NCI-H524 treated with DMSO at 0.1 percent for 48 hours (cell line): Measurements from ENCODE around the gene TNS3.
"Not testable (repeated sequence)": the region's sequence is repeated elsewhere in the genome, so short reads cannot be mapped to it uniquely, and the experiment has no call there.

ENCODE experiments used
- DNase-seq: peaks from one replicate; lab custom pipeline; 2025; lab: John Stamatoyannopoulos, UW

TNS3 gene

DNA sequence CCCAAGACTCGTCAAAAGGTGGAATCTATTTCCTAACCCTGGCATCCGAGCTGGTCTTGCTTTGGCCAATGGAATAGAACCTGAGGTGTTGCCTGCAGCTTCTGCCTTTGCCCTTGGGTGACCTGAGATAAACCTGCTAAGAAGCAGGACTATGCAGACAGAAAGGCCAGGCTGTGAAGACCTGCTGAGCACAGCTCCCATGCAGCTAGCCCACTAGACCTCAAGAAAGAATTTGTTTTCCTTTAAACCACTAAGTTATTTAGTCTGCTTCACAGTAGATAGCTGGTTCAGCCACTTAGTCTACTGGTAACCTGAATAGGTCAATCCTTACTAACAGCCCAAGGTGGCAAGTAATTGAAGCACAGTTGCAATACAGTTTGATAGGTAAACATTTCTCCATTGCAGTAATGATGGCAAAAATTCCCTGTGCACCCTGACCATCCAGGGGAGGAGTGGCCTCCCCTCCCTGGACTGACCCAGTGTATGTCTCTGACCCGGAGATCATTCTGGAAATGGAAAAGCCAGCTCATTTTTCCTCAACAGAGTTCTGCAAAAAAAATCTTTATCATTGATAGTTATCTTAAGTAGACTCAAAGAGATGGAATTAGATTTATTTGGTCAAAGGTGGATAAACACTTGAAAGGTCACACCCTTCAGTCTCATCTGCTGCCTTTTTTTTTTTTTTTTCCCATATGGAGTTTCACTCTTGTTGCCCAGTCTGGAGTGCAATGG lies 20.0 kb downstream of the TNS3 start:
- DNase-seq, result no peak

DNA sequence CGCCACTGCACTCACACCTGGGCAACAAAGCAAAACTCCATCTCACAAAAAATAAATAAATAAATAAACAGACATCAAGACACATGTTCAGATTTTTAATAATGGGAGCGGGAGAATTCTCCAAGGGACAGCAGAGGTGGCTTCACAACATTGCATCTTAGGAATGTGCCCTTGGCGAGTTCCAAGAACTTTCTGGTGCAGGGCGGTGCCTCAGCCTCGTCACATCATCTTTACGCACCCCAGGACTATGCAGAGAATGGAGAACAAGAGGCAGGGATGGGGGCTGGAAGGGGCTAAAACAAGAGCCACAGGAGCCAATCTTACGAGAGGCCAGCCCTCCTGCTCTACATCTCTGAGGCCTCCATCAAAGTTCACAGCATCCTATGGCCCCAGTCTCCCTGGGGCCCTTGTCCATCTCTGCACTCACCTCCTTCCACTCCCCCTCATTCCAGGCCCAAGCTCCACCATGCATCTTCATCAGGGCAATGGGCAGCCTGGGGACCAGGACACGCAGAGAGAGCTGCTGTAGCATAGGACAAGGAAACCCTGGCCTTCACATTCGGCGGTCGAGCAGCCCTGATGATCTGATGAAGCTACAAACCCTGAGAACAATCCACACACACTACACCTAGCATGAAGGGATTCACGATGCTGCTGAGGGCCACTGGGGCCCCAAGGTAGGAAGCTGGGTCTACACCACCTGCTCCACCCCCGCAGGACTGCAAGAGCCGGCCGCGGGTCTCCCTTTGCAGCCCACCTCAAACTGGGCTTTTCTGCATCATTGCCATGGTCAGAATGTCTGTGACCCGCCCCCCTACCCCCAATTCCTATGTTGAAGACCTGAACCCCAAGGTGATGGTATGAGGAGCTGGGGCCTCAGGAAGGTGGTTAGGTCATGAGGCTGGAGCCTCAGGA lies 22.3 kb downstream of the TNS3 start:
- DNase-seq, result no peak

DNA sequence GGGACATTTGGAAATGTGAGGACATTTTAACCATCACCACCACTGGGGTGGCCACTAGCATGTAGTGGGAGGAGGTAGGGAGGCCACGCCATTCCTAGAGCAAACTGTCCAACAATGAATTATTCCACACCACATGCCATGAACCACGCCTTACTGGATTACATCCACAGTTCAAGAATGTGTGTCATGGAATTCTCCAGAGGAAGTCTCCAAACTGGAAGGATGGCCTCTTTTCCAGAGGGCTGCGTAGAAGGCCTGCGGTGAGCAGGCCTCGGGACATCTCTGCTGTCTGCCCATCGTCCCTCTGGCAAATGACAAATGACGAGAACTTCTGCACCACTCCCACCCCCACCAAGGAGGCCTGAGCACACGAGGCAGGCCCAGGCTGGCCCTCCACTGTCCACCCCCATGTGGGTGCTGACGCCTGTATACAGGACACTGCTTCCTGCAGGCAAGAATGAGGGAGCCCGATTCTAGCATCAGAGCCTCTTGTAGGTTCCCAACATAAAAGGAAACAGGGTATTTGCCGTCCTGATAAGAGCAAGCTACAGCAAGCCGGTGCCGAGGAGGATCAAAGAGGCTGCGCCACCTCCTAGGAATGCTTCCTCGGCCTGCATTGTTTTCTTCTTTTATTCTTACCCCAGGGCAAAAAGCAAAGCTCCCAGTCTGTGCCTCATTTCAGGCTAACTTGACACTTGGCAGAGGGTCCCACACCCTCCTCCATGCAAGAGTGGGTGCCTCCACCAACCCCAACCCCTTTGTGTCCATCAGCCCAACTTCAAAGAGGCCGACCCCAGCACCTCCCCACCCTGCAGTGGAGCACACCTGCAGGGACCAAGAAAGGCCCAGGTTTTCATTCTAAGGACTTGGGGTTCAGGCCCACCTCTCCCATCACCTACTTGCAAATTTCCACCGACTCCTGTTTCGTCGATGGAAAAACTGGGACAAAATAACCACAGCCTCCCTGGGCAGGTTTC lies 23.9 kb downstream of the TNS3 start:
- no peak for DNase-seq

DNA sequence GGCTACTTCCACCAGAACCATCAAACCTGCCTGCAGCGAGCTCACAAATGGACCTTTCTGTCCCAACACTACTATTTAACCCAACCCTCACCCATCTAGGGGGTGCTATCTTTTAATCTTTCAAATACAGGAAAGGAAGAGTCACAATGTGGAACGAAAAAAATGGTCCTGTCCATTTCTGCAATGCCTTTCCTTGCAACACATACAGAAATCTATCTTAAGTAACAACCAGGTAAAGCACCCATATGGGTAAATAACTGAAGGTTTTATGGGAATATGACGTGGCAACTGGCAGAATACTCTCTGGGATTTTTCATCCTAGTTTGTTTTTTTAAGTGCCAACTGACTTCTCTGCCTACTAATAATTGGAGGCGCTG lies 24.6 kb downstream of the TNS3 start:
- DNase-seq, result no peak

DNA sequence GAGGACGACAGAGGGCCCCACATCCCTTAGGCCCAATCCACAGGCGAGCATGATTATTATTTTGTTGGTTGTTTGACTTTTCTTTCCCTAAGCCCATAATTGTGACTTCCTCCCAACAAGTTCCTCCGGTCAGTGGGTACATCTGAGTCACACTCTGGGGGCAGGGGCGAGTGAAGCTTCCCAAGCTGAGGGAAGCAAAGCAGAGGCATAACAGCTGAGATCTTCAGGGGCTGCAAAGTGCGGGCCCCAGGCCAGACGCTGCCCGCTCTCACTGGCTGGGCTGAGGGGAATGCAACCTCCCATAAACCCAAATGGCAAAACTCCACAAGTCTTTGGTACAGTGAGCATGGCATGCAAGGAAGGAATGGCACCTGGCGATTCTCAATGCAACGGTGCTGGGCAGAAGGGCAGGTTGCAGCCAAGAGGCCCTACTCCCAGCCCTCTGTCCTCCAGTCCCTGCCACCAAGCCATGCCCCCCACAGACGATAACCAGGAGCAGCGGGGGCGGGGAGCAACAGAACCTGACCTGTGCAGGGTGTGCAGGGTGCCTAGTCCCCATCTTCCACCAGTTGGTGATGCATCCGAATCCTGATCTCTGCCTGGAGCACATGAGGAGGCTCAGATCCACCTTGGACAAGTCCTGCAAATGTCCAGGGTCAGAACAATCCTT lies 25.3 kb downstream of the TNS3 start:
- no peak for DNase-seq

DNA sequence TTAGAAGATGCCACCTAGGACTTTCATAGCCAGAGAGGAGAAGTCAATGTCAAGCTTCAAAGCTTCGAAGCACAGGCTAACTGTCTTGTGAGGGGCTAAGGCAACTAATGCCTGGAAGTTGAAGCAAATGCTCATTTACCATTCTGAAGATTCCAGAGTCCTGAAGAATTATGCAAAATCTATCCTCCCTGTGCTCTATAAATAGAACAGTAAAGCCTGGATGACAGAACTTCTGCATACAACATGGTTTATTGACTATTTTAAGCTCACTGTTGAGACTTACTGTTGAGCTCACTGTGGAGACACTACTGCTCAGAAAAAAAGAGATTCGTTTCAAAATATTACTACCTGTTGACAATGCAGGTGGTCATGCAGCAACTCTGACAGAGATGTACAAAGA lies 28.6 kb downstream of the TNS3 start:
- no peak for DNase-seq

DNA sequence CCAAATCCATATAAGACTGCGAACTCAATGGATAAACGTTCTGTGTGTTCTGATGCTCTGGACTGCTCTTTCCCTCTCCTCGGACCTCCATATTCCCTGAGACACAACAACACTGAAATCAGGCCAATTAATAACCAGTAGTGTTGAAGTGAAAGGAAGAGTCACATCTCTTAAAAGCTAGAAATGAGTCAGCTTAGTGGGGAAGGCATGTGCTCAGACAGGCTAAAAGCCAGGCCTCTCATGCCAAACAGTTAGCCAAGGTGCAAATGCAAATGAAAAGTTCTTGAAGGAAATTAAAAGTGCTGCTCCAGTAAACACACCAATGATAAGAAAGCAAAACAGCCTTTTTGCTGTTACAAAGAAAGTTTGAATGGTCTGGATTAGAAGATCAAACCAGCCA lies 29.3 kb downstream of the TNS3 start:
- DNase-seq, result no peak

DNA sequence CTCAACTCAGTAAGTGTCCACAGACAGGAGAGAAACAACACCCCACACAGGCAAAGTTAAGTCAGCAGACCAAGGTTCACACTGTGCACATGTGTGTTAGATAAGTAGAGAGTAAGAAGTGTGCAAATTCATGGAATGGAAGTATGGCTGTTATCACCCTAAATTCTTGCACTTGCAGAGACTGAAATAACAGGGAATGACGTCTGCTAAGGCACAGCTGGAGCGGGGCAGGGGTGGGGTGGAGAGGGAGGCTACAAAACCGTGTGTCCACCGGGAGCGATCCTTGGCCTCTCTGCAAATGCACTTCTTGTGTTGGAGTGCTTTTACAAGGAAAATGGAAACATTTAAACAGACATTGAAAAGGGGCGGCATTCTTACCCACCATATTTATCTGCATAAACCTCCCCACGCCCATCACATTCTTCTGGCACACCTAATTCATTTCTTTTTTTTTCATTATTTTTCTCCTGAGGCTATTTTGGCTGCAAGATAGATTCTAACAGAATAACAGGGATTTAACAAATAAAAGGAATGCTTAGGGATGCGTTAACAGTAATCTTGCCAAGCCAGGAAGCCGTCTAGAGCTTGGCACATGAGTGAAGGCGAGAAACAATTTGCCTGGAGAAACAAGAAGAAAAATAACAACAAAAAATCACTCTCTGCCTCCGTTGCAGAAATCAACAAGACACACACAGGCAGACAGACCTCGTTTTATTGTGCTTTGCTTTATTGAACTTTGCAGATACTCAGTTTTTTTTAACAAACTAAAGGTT lies 30.1 kb downstream of the TNS3 start:
- DNase-seq, result no peak

DNA sequence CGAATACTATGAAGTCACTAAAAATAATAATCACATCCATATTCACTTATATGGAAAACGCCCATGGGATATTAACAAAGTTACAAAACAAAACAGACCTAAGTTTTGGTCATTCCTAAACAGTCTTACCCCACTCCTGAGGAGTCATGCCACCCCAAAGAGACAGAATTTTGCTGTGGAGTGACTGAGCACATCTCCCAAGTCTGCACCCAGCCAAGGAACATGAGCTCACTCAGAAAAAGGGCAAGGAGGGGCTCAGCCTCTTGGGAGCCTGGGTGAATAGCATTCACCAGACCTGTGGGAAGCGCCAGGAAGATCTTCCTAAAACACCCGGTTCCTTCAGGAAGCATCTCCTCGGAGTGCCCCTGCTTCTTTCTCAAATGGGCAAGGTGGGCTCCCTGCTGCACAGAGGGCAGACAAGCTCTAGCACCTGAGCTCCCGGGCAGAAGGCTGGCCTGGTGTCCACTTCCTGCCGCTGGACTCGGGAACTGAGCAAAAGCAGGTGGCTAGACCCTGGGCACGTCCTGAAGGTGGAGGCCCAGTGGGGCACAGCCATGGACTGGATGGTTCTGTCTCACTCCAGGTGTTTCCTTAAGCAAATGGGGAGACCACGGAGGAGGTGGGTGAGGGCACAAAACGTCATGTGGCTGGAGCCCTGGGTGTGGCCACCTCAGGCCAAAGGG lies 31.0 kb downstream of the TNS3 start:
- DNase-seq, result no peak

DNA sequence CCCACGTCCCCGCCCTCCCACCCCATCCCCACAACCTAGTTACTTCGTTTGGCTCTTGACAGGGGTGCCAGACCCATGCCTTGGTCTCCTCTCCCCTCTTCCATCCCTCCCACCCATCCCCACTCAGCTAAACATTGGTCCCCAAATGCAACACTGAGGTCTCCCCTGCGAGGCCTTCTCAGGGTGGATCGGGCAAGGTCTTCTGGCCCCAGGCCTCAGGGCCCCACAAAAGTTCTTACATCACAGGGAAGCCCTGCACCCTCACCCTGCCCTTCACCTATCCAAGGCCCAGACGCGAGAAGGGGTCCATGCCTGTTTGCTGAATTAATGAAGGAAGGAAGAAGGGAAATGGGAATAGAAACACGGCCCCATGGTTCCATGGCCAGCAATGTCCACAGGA lies 32.0 kb downstream of the TNS3 start:
- DNase-seq, result no peak

DNA sequence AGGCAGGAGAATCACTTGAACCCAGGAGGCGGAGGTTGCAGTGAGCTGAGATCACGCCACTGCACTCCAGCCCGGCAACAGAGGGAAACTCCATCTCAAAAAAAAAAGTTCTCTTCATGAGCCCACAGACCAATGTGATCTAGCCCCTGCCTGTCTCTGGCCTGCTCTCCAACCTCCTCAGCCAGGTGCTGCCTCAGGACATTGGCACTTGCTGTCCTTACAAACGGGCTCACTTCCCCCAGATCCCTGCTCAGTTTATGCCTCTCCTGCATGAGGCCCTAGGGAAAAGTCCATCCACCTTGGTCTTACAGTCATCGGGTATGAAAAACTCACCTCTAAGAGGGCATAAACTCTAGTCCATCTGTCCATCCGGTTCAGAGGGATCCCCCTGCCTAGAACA lies 32.5 kb downstream of the TNS3 start:
- no peak for DNase-seq

DNA sequence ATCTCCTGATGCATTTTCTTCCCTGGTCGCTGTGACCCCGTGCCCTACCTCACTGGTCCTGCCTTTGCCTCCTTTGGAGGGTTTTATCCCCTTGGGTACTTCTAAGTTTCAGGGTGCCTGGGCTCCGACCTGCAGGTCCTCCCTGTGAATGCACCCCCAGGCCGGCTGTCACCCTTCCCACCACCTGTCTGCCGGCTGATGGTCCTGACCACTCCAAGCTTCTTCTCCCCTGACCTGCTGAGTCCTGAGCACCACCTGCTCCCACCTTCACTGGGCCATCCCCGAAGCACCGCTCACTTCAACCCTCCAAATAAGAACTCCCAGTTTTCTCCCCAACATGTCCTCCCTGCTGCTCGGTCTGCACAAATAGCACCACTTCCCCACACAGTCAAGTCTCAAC lies 33.4 kb downstream of the TNS3 start:
- DNase-seq, result no peak

DNA sequence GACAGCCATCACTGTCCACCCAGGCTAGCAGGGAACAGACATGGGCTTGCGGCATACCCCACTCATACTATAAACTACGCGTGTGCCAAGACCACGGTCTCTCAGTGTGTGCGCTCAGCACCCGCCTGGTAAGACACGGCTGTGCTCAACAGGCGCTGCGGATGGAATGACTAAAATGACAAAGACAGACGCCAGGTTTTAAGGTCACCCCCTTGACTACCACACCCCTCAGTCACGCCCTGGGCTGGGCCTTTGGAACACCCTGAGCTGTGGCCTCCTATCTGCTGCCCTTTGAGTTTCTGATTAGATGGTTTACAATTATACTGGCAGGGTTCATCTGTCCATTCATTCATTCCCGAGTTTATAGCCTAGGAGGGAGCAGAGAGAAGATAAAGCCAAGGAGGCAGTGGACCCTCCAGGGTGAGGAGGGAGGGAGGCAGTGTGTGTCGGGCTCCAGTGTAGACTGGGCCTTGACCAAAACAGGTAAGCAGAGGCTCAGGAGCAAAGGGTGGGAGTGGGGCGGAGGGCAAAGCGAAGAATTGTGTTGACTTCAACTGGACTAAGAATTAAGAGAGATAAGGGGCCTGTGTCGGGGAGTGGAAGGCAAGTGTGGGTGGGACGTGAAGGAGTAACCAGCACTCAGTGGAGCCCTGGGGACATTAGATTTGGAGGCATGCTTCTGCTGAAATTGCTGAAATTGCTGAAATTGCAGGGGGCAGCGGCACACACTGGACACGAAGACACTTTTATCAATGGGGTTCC lies 35.0 kb downstream of the TNS3 start:
- DNase-seq, result no peak

DNA sequence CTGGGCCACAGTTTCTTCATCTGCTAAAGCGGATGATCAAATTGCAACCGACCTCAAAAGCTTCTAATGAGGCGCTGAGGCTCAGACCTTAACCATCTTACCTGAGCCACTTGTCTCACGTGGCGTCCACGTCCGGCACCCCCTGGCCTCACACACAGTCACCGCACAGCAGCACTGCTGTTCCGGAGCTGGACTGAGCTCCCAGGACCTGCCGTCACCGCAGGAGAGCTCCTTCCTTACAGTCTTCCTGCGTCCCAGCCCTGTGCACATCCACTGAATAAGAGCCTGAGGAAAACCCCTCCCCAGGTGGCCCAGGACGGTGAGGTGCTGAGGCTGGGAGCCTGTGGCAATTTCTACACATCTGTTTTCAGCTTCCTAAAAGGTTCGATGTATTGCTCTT lies 35.7 kb downstream of the TNS3 start:
- DNase-seq, result no peak

DNA sequence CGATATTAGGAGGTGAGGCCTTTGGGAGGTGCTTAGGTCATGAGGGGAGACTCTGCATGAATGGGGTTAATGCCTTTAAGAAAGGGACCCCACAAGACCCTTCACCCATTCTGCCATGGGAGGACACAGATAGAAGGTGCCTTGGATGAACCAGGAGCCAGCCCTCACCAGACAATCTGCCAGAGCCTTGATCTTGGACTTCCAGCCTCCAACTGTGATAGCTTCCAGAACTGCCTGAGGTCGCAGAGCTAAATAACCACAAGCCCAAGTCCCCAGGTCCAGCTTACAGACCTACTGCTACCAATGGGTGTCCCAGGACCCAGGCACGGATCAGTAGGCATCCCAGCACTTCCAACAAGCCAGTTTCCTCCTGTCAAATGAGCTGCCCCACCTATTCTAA lies 37.5 kb downstream of the TNS3 start:
- DNase-seq, result no peak

DNA sequence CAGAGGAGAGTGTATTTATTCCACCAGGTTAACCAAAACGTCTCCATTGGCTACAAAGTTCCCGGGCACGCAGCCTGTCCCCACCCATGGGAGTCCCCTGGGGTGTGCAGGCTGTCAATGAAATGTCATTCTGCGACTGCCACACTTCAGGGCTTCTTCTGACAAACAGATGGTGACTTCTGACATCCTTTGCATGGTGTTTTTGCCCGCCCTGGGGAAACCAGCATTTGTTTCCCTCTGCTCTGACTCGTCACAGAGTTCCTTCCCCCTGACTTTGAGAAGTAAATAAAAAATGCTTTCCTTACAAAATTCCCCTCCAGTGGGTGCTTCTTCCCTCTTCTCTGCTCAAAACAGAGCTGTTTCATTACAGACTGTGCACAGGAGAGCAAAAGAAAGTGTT lies 38.2 kb downstream of the TNS3 start:
- no peak for DNase-seq

DNA sequence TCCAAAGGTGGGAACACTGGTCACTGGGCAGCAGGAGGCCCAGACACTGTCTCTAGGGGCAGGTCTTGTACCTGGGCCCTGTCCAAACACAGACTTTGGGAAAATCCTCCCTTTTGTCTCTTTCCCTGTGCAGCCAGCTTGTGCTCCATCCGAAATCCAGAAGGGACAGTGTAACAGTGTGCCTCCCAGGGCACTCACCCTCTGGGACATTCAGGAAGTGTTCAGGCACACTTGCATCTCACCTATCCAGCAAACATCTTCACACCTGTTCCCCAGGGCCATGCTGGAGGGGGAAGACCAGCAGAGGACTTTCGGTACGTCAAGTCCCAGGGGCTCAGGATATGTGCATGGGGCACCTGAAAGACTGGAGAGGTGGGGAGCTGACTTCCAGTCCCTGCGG lies 38.9 kb downstream of the TNS3 start:
- no peak for DNase-seq

DNA sequence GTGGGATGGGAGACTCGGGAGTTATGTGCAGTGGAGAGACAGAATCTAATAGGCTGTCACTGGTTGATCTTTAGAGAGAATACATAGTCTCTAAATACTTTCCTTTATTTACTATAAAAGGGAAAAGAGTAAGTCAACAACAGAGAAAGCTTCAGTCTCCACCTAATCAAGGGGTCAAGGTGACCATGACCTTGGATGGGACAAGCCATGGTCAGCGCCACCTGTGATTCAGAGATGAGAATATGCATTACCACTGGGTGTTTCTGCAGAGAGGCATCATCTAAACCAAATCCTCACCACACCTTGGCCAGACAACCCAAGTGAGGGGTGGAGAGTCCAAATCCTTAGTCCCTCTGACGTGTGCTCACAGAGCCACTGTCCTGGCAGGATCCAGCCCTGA lies 39.9 kb downstream of the TNS3 start:
- DNase-seq, result no peak

DNA sequence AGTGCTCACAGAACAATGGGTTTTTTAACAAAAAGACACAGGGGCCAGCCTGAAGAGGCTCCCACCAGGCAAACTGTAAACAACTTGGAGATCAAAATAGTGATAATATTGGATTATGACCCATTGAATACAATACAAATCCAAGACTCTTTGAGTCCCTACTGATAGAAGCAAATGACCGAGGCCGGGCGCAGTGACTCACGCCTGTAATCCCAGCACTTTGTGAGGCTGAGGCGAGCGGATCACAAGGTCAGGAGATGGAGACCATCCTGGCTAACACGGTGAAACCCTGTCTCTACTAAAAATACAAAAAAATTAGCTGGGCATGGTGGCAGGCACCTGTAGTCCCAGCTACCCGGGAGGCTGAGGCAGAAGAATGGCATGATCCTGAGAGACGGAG lies 40.4 kb downstream of the TNS3 start:
- not testable (repeated sequence) for DNase-seq
